ENCODE data around the gene IL21R.

The IL21R gene

DNA sequence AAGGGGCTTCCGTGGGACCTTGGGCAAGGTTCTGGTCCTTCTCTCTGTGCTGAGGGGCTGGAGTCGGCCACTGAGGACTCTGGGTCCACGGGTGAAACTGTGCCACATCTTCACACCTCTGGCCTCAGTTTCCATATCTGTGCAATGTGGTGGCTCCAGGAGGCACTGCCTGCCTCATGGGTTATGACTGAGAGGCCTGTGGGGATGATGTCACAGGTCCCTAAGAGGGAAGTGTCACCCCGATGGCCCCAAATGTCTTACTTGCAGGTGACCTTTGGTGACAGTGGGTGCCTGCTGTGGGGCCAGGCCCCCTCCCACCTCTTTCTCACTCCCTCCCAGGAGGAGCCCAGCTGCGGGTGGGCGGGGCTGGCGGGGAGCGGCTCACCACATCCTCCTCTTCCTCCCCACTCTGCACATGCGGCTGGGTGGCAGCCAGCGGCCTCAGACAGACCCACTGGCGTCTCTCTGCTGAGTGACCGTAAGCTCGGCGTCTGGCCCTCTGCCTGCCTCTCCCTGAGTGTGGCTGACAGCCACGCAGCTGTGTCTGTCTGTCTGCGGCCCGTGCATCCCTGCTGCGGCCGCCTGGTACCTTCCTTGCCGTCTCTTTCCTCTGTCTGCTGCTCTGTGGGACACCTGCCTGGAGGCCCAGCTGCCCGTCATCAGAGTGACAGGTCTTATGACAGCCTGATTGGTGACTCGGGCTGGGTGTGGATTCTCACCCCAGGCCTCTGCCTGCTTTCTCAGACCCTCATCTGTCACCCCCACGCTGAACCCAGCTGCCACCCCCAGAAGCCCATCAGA lies at the start of gene IL21R:
Gene IL21R, plus strand, starts transcription at position 407 of the 801 bp plus-strand sequence. CDS start 27,898 bp downstream, outside the sequence.
- peak; percentile 24 to 49 for DNase-seq

DNA sequence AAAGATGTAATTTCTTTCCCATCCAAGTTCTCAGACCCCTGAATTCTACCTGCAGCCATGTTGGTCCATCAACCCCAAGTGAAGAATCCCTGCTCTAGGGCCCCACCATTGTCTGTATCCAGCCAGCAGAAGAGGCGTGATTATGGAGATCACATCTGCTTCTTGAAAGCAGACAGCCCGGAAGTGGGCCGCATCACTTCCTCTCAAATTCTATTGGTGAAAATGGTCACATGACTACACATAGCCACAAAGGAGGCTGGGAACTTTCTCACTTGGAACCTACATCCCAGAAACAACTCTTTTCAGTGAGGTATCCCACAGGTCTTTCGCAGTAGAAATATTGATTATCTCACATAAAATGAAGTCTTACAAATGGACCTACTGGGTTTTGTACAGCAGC lies 48.1 kb upstream of the IL21R start:
- DNase-seq = no peak

DNA sequence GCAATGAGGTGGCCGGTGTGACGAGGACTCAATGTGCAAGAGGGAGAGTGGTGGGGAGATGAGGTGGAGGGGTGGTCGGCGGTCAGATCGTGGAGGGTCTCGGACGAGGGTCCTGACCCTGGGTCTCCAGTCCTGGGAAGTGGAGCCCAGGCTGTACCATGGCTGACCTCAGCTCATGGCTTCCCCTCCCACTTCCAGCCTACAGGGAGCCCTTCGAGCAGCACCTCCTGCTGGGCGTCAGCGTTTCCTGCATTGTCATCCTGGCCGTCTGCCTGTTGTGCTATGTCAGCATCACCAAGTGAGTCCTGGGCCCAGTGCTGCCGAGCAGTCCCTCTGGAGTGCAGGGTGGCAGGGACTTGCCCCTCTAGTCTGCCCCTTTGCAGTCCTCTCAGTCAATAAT lies 46.4 kb upstream of the IL21R start:
- DNase-seq = no peak

DNA sequence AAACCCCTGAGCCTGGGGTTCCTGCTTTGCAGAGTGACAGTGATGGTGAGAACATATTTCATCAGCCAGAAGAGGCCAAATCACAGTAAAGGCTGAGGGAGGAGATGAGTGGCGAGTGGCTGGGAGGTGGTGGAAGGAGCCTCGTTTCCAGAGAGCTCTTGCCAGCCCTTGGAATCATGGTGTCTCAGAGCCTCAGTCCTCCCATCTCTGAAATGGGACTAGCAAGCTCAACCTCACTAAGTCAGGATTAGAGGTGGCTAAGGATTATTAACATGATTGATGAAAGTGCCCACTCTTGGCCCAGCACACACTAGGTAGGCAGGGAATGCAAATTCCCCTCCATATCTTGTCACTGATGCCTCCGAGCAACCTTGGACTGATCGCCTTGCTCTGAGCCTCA lies 45.2 kb upstream of the IL21R start:
- no peak for DNase-seq

DNA sequence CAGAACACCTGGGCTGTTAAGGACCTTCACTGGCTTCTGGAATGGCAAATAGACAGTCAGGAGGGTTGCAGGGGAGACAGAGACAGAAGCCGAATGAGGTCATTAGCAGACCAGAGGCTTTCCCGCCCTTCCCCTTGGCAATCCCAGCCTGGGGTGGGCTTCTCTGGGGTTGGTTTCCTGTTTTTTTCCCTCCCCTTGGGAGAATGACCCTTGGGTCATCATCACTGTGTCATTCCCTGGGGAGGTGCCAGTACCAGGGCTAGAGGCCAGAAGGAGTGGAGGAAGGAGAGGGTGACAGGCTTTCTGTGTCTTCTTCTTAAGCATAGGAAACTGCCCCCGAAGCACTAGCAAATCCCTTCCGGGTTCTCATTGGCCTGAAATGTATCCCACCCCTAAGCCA lies 42.9 kb upstream of the IL21R start:
- no peak for DNase-seq

DNA sequence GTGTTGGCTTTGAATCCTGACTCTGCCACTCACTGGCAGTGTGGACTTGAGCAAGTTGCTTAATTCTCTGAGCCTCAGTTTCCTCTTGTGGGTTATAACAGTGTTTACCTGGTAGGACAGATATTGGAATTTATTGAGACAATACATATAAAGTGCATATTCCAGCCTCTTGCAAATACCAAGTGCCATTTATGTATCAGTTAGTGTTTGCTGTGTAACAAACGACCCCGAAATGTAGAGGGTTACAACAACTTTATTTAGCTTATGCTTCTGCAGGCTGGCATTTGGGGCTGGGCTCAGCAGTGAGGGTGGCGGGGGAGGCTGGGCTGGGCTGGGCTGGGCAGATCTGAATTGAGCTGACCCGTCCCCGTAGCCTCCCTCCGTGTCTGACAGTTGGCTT lies 42.4 kb upstream of the IL21R start:
- no peak for DNase-seq

DNA sequence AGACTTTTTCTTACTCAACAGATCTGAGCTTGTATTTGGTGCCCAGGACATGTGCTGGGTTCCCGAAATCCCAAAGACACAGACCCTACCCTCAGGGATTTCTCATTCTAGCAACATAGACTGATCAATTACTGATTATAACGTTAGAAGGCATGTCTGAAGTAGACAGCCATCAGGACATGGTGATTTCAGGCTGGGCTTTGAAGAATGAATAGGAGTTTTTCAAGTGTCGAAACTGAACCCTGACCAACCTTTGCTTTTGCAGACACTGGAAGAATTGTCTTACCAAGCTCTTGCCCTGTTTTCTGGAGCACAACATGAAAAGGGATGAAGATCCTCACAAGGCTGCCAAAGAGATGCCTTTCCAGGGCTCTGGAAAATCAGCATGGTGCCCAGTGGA lies 40.0 kb upstream of the IL21R start:
- DNase-seq = no peak

DNA sequence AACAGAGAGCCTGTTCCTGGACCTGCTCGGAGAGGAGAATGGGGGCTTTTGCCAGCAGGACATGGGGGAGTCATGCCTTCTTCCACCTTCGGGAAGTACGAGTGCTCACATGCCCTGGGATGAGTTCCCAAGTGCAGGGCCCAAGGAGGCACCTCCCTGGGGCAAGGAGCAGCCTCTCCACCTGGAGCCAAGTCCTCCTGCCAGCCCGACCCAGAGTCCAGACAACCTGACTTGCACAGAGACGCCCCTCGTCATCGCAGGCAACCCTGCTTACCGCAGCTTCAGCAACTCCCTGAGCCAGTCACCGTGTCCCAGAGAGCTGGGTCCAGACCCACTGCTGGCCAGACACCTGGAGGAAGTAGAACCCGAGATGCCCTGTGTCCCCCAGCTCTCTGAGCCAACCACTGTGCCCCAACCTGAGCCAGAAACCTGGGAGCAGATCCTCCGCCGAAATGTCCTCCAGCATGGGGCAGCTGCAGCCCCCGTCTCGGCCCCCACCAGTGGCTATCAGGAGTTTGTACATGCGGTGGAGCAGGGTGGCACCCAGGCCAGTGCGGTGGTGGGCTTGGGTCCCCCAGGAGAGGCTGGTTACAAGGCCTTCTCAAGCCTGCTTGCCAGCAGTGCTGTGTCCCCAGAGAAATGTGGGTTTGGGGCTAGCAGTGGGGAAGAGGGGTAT lies 39.3 kb upstream of the IL21R start:
- DNase-seq = no peak

DNA sequence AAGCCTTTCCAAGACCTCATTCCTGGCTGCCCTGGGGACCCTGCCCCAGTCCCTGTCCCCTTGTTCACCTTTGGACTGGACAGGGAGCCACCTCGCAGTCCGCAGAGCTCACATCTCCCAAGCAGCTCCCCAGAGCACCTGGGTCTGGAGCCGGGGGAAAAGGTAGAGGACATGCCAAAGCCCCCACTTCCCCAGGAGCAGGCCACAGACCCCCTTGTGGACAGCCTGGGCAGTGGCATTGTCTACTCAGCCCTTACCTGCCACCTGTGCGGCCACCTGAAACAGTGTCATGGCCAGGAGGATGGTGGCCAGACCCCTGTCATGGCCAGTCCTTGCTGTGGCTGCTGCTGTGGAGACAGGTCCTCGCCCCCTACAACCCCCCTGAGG lies 38.7 kb upstream of the IL21R start:
- DNase-seq = no peak

DNA sequence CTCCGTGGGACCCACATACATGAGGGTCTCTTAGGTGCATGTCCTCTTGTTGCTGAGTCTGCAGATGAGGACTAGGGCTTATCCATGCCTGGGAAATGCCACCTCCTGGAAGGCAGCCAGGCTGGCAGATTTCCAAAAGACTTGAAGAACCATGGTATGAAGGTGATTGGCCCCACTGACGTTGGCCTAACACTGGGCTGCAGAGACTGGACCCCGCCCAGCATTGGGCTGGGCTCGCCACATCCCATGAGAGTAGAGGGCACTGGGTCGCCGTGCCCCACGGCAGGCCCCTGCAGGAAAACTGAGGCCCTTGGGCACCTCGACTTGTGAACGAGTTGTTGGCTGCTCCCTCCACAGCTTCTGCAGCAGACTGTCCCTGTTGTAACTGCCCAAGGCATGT lies 38.2 kb upstream of the IL21R start:
- peak; percentile 56 to 65 for DNase-seq

DNA sequence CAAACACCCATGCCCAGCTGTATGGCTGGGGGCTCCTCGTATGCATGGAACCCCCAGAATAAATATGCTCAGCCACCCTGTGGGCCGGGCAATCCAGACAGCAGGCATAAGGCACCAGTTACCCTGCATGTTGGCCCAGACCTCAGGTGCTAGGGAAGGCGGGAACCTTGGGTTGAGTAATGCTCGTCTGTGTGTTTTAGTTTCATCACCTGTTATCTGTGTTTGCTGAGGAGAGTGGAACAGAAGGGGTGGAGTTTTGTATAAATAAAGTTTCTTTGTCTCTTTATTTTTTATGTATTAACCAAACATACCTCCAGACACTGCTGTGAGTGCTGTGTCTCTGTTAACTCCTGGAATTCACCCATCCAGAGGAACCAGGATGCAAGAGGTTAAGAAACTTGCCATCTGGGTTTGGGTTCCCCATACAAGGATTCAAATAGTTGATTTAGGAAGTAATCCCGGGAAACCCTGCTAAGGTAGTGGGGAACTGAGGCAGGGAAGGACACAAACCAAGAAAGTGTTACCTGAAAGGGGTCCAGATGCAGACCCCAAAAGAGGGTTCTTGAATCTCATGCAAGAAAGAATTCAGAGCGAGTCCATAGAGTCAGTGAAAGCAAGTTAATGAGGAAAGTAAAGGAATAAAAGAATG lies 37.4 kb upstream of the IL21R start:
- DNase-seq = peak; percentile 14 to 36

DNA sequence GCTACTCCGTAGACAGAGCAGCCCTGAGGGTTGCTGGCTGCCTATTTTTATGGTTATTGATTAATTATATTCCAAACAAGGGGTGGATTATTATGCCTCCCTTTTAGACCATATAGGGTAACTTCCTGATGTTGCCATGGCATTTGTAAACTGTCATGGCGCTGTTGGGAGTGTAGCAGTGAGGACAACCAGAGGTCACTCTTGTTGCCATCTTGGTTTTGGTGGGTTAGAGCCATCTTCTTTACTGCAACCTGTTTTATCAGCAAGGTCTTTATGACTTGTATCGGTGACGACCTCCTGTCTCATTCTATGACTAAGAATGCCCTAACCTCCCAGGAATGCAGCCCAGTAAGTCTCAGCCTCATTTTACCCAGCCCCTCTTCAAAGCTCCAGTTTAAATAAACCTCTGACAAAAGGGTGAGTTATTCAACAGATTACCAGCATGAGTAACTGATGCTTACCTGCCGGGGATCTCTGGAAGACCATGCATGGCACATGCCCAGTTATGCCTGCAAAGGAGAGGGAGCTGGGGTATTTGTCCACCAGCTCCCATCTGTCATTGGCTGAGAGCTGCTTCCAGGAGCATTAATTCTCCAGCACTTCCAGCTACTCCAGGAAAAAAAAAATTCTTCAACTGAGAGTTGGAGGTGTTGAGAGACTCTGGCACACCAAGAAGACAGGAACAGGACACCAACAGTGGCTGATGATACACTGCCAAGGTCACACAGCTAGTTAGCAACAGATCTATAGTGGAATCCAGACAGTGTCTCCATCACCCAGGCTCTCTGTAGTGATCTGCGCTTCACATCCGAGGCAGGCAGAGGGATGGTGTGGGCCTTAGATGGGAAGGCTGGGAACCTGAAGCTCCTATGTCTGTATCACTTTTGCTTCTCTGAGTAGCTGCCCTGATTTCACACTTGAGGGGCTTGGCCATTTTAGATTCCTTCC lies 36.6 kb upstream of the IL21R start:
- DNase-seq = no peak

DNA sequence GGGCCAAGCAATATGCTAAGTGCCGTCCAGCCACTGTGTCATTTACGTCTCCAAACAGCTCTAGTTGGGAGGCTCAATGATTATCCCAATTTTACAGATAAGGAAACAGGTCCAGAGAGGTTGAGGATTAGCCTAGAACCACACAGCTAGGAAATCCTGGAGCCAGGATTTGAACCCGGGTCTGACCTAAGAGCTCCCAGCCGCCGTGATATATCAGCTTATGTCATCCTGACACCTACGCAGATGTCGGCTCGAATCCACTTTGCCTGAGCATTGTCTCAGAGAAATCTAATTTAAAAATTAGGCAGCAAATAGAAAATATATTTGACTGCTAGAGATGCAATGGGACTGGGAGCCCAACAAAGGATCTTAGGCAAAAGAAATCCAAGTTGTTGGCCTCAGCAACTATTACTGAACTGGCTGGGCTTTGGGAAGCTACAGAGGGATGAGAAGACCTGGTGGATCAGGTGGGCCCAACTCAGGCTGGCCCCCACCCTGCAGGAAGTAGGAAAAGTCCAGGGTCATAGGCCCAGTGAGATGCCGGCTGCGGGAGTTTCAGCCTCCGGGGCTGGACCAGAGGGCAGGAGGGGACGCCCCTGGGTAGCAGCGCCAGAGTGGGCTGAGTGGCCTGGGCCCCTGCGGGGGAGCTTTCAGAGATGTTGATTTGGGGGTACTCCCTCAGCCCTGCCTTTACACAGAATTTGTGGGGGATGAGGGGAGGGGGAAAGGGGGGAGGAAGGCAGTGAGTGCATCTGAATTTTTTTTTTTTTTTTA lies 35.1 kb upstream of the IL21R start:
- no peak for DNase-seq

DNA sequence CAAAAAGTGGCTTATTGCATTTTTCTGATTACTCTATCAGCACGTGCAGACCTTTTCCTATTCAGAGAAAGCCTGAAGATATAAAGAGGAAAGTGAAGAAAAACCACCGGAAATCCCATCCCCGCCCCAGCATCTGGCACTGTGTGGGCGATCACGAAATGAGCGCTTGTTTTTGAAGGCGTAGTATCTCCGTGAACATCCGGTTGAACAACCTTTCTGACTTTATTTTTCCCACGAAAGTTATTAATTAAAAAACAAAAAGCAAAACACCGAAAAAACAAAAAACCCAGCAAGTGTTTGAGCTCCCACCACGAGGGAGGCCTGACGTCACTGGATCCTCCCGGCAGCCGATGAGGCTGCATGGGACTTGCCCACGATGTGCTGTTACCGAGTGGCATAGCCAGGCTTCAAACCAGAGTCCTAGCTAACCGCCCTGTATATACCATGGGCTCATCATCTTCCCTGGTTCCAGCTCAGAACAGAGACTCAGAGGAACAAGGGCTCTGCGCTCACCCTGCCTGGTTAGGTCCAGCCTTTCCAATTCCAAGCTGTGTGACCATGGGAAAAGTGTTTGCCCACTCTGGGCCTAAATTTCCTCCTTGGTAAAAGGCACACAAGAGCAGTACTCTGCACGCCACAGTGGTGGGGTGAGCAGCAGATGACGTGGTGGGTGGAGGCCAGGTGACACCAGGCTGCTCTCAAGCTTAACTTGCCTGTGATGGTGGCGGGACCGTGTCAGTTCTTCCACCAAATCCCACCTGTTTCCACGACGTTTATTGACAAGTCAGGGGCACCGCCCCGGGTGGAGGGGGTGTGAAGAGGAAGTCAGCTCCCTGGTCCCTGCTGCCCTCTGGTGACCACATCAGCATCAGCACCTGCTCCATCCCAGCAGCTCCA lies 34.3 kb upstream of the IL21R start:
- peak; percentile 64 to 84 for DNase-seq

DNA sequence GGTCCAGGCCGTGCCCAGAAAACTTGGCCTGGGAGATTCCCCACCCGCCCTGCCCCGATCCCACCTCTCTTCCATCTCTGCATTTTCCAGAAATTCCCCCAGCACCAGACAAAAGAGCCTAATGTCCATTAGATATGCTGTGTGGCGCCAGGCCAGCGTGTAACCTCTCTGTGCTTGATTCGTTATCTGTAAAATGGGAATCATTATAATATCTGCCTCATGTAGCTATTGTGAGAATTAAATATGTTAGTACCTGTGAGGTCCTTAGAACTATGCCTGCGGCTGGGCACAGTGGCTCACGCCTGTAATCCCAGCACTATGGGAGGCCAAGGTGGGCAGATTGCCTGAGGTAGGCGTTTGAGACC lies 33.6 kb upstream of the IL21R start:
- no peak for DNase-seq

DNA sequence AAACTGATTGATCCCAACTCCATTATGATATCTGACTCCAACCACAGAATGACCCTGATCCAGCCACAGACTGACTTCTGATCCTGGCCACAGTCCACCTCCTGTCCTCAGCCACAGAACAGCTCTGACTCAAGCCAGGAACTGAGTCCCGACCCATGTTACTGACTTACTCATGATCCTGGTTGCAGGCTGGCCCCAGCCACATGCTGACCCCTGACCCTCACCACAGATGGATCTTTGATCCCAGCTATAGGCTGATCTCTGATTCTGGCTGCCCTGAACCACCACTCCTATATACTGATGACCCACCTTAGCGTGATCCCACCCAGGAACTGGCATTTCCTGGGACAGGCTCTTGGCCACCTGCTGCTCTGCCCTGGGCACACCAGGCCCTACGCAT lies 32.2 kb upstream of the IL21R start:
- no peak for DNase-seq

DNA sequence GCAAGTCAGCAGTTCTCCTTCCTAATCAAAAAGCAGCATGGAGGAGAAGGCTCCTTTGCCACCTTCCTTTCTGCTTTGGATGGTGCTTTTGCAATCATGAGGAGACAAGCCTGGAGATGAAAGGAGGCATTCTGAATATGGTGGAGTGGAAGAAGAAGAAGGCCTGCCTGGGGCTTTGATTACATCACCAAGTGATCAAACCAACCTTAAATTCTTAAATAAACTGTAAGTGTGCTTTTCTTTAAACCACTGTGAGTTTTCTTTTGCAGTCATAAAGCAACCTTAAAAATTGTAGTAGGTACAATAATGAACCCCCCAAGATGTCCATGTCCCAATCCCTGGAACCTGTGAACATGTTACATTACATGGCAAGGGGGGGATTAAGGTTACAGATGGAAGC lies 31.7 kb upstream of the IL21R start:
- no peak for DNase-seq

DNA sequence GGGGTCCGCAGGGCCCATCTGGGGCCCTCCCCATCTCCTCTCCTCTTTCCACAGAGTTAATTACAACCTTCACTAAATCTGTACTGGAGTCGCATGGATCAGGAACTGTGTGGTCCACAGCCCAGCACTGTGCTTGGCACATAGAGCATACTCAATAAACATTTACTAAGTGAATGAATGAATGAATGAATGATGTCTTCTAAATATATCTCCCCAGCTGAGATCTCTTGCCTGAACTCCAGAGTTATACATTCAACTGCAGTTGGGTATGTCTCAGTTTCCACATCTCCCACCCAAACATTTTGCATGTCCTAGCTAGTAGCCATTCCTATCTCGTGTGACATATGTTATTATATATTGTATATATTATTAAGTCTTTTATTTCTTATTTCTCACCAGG lies 28.7 kb upstream of the IL21R start:
- DNase-seq = no peak

DNA sequence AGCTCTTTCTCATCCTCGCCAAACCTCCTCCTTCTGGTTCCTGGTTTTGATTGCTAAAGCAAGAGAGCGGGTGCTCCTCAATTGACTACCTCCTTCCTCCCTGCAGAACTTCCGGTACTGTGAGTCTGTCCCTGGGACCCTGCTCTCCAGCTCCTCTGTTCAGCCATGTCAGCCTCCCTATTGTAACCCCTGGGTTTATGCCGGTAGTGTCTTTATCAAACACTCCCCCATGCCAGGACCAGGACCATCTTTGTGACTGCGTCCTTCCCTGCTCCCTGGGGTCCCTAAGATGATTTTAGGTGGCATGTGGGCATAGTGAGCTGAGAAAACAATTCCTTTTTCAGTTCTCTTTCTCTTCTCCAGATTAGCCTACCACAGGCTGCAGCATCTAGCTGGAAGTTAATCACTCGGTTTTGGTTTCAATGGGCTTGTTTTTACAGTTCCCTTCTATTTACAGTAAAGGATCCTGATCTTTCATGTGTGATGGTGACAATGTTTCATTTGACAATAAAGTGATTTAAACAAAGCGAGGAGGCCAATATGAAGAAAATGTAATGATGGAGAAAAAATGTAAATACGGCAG lies 27.7 kb upstream of the IL21R start:
- DNase-seq = no peak

DNA sequence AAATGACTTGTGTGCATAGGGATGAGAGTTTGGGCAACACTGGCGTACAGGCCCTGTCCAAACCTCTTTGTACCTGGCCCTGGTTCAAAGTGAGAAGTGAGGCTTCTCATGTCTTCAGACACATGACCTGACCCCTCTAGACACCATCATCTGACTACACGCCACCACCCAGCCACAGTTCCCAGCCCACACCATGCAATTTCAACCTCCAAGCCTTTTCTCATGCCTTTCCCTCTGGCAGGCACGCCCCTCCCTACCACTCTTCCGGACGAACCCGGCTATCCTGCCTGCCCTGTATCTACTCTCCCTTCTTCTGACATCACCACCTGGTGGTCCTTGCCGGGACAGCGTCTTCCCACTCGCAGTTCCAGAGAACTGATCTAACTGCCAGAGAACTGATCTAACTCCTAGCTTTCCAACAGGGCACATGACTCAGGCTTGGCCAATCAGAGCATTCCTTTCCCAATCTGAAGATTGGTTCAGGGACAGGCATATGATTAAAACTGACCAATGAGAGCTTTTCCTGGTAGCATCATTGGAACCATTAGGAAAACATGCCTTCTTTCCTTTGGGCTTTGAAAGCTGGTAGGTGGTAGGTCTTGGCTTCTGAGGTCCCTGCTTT lies 27.1 kb upstream of the IL21R start:
- peak; percentile 85 to 88 for DNase-seq
